Right atrium auricular region (tissue), 2 donors: ENCODE results near the gene SEH1L. TPM values are rescaled to one million over a fixed set of nuclear protein-coding genes. Genes with fewer than 3 reads are reported as not detected.

Experiments used
- DNase-seq: peaks from one replicate; pipeline ENCODE4 v3.0.0-alpha.2; 2019; ENCODE audit warnings: low spot score
- H3K27ac ChIP-seq, 2 donors: fragments of 200-600 bp; sonication (generic); 1 replicate in 1 of 2; 2 replicates in 1 of 2; pipeline ENCODE4 v1.5.1; 2016 to 2019
- H3K27me3 ChIP-seq, 2 donors: fragments of 200-600 bp; sonication (generic); one replicate each; pipeline versions ENCODE4 v1.5.1 to v1.6.0; 2017 to 2019
- H3K36me3 ChIP-seq: fragments of 200-600 bp; sonication (generic); one replicate; pipeline ENCODE4 v1.5.1; 2016
- H3K4me1 ChIP-seq, 2 donors: fragments of 200-600 bp; sonication (generic); one replicate each; pipeline versions ENCODE4 v1.5.1 to v1.6.0; 2017 to 2019
- H3K4me3 ChIP-seq, 2 donors: fragments of 200-600 bp; sonication (generic); 1 replicate in 1 of 2; 2 replicates in 1 of 2; pipeline ENCODE4 v1.5.1; 2017 to 2019; ENCODE audit warnings: mild to moderate bottlenecking in 1 of 2, moderate library complexity in 1 of 2
- H3K9me3 ChIP-seq, 2 donors: fragments of 200-600 bp; sonication (generic); one replicate each; pipeline ENCODE4 v1.5.1; 2019
- CTCF ChIP-seq, 2 donors: fragments of 200-600 bp; sonication (generic); IDR thresholded peaks; one replicate each; pipeline ENCODE4 v1.5.1; 2019; ENCODE audit warnings: antibody characterized with exemption in 2 of 2
- total RNA-seq, 2 donors: library from RNA; depleted of rRNA; stranded (reverse); fragments of >200 nt; gene quantifications; one replicate each; pipeline ENCODE4 v1.1.0, GENCODE V29; 2016

Gene SEH1L
- total RNA-seq, 2 donors from 2014 or later: 7.7 to 17.7 TPM

GRCh38 chr18:12908706-12909105 is 39.1 kb upstream of the SEH1L start:
- no peaks in the 10 kb centered on the region for H3K36me3 ChIP-seq
- TF ChIP-seq CTCF (IDR thresholded peaks at IDR 0.05): no peak
- no peaks in the 10 kb centered on the region for H3K9me3 ChIP-seq
- H3K4me1 ChIP-seq: peaks cover 0 to 20% of the 10 kb centered on the region in 2 donors
- H3K27me3 ChIP-seq: no peaks in the 10 kb centered on the region
- H3K4me3 ChIP-seq: no peak overlapping the region
- no peak for DNase-seq
- H3K27ac ChIP-seq: no peak overlapping the region

GRCh38 chr18:12911025-12911928 is 36.5 kb upstream of the SEH1L start:
- no peak for TF ChIP-seq CTCF (IDR thresholded peaks at IDR 0.05)
- peaks cover 0 to 20% of the 10 kb centered on the region in 2 donors for H3K4me1 ChIP-seq
- no peaks in the 10 kb centered on the region for H3K27me3 ChIP-seq
- no peaks in the 10 kb centered on the region for H3K9me3 ChIP-seq
- no peaks in the 10 kb centered on the region for H3K36me3 ChIP-seq
- H3K4me3 ChIP-seq: peak overlapping the region; percentile 18 to 48
- no peak for DNase-seq
- peak overlapping the region in 1 of 2 donors; percentile 14 for H3K27ac ChIP-seq

- Histone ChIP-seq H3K4me3 (peak overlapping the region in 1 of 2 donors; percentile 48), H3K27me3 (no peaks in the 10 kb centered on the region), H3K36me3 (no peaks in the 10 kb centered on the region), H3K9me3 (no peaks in the 10 kb centered on the region), H3K4me1 (peaks cover 0 to 15% of the 10 kb centered on the region in 2 donors), H3K27ac (no peak overlapping the region)
- no peak for DNase-seq
- no peak for TF ChIP-seq CTCF (IDR thresholded peaks at IDR 0.05)
Observed at GRCh38 chr18:12911929-12912703, 35.7 kb upstream of the SEH1L start.

GRCh38 chr18:12921178-12921577 is 26.6 kb upstream of the SEH1L start:
- TF ChIP-seq CTCF (IDR thresholded peaks at IDR 0.05): no peak
- no peak overlapping the region for H3K4me3 ChIP-seq
- no peaks in the 10 kb centered on the region for H3K36me3 ChIP-seq
- DNase-seq: no peak
- no peaks in the 10 kb centered on the region for H3K9me3 ChIP-seq
- H3K4me1 ChIP-seq: no peaks in the 10 kb centered on the region
- H3K27ac ChIP-seq: no peak overlapping the region
- no peaks in the 10 kb centered on the region for H3K27me3 ChIP-seq

- no peak for TF ChIP-seq CTCF (IDR thresholded peaks at IDR 0.05)
- no peak for DNase-seq
- H3K4me1 ChIP-seq: no peaks in the 10 kb centered on the region
- no peaks in the 10 kb centered on the region for H3K36me3 ChIP-seq
- no peak overlapping the region for H3K27ac ChIP-seq
- H3K4me3 ChIP-seq: no peak overlapping the region
- no peaks in the 10 kb centered on the region for H3K27me3 ChIP-seq
- no peaks in the 10 kb centered on the region for H3K9me3 ChIP-seq
Observed at GRCh38 chr18:12922266-12922665, 25.5 kb upstream of the SEH1L start.
